Right renal cortex interstitium (tissue), 3 donors: ENCODE results near the gene SCLY. TPM values are rescaled to one million over a fixed set of nuclear protein-coding genes. Genes with fewer than 3 reads are reported as not detected.

ENCODE experiments used
- DNase-seq, 3 donors: peaks; one replicate each; pipeline ENCODE4 v3.0.0-alpha.2; 2013; ENCODE audit warnings: low read depth in 3 of 3, low spot score in 2 of 3
- polyA plus RNA-seq, 3 donors: library from polyadenylated mRNA; unstranded; fragments of 120-200 nt; gene quantifications; one replicate each; pipeline ENCODE4 v1.2.1, GENCODE V29; 2013; ENCODE audit not compliant: insufficient read length in 3 of 3

The SCLY gene
- polyA plus RNA-seq, 3 donors, result 21.1 to 30.3 (median 27.2) TPM

- no peak for DNase-seq
Measured at GRCh38 chr2:238134393-238134785, 73.6 kb downstream of the SCLY start.

GRCh38 chr2:238135601-238136150 lies 74.9 kb downstream of the SCLY start:
- DNase-seq, result no peak

- no peak for DNase-seq
Measured at GRCh38 chr2:238136820-238137537, 76.2 kb downstream of the SCLY start.

GRCh38 chr2:238137885-238138284 lies 77.1 kb downstream of the SCLY start:
- DNase-seq, result no peak

- no peak for DNase-seq
Measured at GRCh38 chr2:238138331-238139195, 77.8 kb downstream of the SCLY start, which contains the start of gene KLHL30. Gene KLHL30, plus strand, starts transcription at chr2:238138668. Its CDS starts 2,087 bp downstream, at chr2:238140755.

GRCh38 chr2:238139196-238140039 lies 78.6 kb downstream of the SCLY start:
- DNase-seq, result no peak

- no peak for DNase-seq
Measured at GRCh38 chr2:238140040-238140439, 79.2 kb downstream of the SCLY start.

- no peak for DNase-seq
Measured at GRCh38 chr2:238140721-238141540, 80.1 kb downstream of the SCLY start.

GRCh38 chr2:238141541-238142318 lies 80.9 kb downstream of the SCLY start:
- DNase-seq, result no peak

GRCh38 chr2:238142382-238143205 lies 81.8 kb downstream of the SCLY start:
- no peak for DNase-seq

GRCh38 chr2:238143239-238143951 lies 82.6 kb downstream of the SCLY start:
- no peak for DNase-seq

- DNase-seq, result no peak
Measured at GRCh38 chr2:238144262-238144661, 83.5 kb downstream of the SCLY start.

- no peak for DNase-seq
Measured at GRCh38 chr2:238145046-238145445, 84.2 kb downstream of the SCLY start.

- DNase-seq, result no peak
Measured at GRCh38 chr2:238145851-238146250, 85.0 kb downstream of the SCLY start.

- DNase-seq, result no peak
Measured at GRCh38 chr2:238146884-238147544, 86.2 kb downstream of the SCLY start.

- no peak for DNase-seq
Measured at GRCh38 chr2:238148981-238149380, 88.2 kb downstream of the SCLY start.
